ENCODE measurements around the gene EMILIN2.

The EMILIN2 gene

GRCh38 chr18:2959341-2959740 is 112.5 kb downstream of the EMILIN2 start:
- DNase-seq, result no peak

DNA sequence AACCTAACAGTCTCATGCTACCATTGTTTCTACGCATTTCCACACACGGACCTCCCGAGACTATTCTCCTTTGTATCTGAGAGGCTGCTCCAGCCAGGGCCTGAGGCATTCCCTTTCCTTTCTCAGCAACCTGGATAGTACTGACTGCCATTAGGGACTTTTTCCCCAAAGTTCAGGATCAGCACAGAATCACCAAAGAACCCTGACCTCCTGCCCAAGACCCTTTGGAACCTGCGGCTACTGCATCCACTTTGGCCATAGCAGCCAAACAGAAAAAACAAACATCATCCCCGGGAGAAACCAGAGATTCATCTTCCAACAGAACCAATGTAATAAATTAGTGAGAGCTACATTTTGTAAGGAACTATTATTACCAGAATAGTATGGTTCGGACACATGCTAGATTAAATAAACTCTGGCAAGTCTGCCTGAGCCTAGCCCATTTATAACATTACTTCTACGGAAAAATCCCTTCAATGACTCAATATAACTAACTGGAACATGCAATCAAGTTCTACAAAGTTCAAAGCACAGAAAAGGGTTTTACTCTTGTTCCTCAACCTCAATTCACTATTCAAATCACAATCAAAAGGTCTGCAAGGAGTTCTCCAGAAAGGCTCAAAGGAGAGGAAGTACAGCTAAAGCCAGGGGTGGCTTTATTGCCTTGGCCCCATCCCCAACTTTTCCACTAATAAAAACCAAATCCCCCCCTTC is 114.3 kb downstream of the EMILIN2 start:
- DNase-seq, result no peak

- DNase-seq, result no peak
Observed at GRCh38 chr18:2961821-2962220, 115.0 kb downstream of the EMILIN2 start.

GRCh38 chr18:2963048-2963447 is 116.2 kb downstream of the EMILIN2 start:
- no peak for DNase-seq

- DNase-seq, result no peak
Observed at GRCh38 chr18:2964361-2965010, 117.7 kb downstream of the EMILIN2 start.
